Activated CD8-positive, alpha-beta memory T cell treated with anti-CD3 and anti-CD28 coated beads, Interleukin-2, amount 50 U/mL, for 1 hour (primary cell): ENCODE measurements around the gene PTPRN.
A peak's percentile ranks its signal among the peaks of the same experiment; 100 is the strongest.

Experiments
- DNase-seq: peaks from one replicate; pipeline ENCODE4 v3.0.0-alpha.2; 2020; ENCODE audit errors: extremely low read depth

Gene PTPRN

GRCh38 chr2:219308142-219309101 lies 779 bp downstream of the PTPRN start:
- DNase-seq = no peak

GRCh38 chr2:219306047-219306446 lies 3.2 kb downstream of the PTPRN start:
- DNase-seq = no peak

GRCh38 chr2:219304223-219304622 lies 5.0 kb downstream of the PTPRN start:
- DNase-seq = no peak

- no peak for DNase-seq
Measured at GRCh38 chr2:219302412-219302968, 6.7 kb downstream of the PTPRN start.

GRCh38 chr2:219300022-219300421 lies 9.2 kb downstream of the PTPRN start:
- no peak for DNase-seq

GRCh38 chr2:219299372-219299760 lies 9.8 kb downstream of the PTPRN start:
- no peak for DNase-seq

- no peak for DNase-seq
Measured at GRCh38 chr2:219298759-219299371, 10.3 kb downstream of the PTPRN start.

- DNase-seq = no peak
Measured at GRCh38 chr2:219297766-219298456, 11.3 kb downstream of the PTPRN start.

- no peak for DNase-seq
Measured at GRCh38 chr2:219296631-219297391, 12.4 kb downstream of the PTPRN start.

GRCh38 chr2:219296142-219296541 lies 13.1 kb downstream of the PTPRN start:
- no peak for DNase-seq

- peak; percentile 62 for DNase-seq
Measured at GRCh38 chr2:219294356-219295351, 14.5 kb downstream of the PTPRN start.

GRCh38 chr2:219293736-219294231 lies 15.4 kb downstream of the PTPRN start:
- DNase-seq = no peak

- DNase-seq = no peak
Measured at GRCh38 chr2:219292616-219293015, 16.6 kb downstream of the PTPRN start.

GRCh38 chr2:219291910-219292490 lies 17.2 kb downstream of the PTPRN start:
- no peak for DNase-seq

- DNase-seq = no peak
Measured at GRCh38 chr2:219291394-219291793, 17.8 kb downstream of the PTPRN start.

- no peak for DNase-seq
Measured at GRCh38 chr2:219290381-219291171, 18.6 kb downstream of the PTPRN start.

- no peak for DNase-seq
Measured at GRCh38 chr2:219289537-219290361, 19.5 kb downstream of the PTPRN start.

GRCh38 chr2:219289195-219289536 lies 20.0 kb downstream of the PTPRN start:
- no peak for DNase-seq
